Ramos (cell line): ENCODE results near the gene CPS1.

ENCODE experiments used
- in situ Hi-C: fragments of 300-500 bp; cut with MboI; formaldehyde crosslinking; loops from one replicate; pipeline ENCODE4 v1.14.3; 2022; ENCODE audit warnings: low sequenced_read_pairs; ENCODE audit not compliant: unreplicated experiment

Gene CPS1

GRCh38 chr2:210667711-210668110 lies 111.3 kb downstream of the CPS1 start:
- in situ Hi-C loops, result no loop called here

GRCh38 chr2:210671065-210671464 lies 114.7 kb downstream of the CPS1 start:
- in situ Hi-C loops, result no loop called here

GRCh38 chr2:210673117-210673516 lies 116.7 kb downstream of the CPS1 start:
- in situ Hi-C loops, result no loop called here

- in situ Hi-C loops, result no loop called here
These were observed 119.7 kb downstream of the CPS1 start for GRCh38 chr2:210676067-210676466.

- in situ Hi-C loops, result no loop called here
These were observed 125.1 kb downstream of the CPS1 start for GRCh38 chr2:210681491-210681890.

- in situ Hi-C loops, result no loop called here
These were observed 130.0 kb downstream of the CPS1 start for GRCh38 chr2:210686401-210686800.

- in situ Hi-C loops, result no loop called here
These were observed 131.5 kb downstream of the CPS1 start for GRCh38 chr2:210687786-210688470.

GRCh38 chr2:210707900-210708299 lies 151.5 kb downstream of the CPS1 start:
- in situ Hi-C loops, result no loop called here

GRCh38 chr2:210713122-210713521 lies 156.7 kb downstream of the CPS1 start:
- in situ Hi-C loops, result no loop called here

- in situ Hi-C loops, result no loop called here
These were observed 159.2 kb downstream of the CPS1 start for GRCh38 chr2:210715560-210716082.

- in situ Hi-C loops, result no loop called here
These were observed 162.1 kb downstream of the CPS1 start for GRCh38 chr2:210718503-210718902.

- in situ Hi-C loops, result no loop called here
These were observed 165.7 kb downstream of the CPS1 start for GRCh38 chr2:210722092-210722491.

GRCh38 chr2:210727549-210727948 lies 171.2 kb downstream of the CPS1 start:
- in situ Hi-C loops, result no loop called here
